Psoas muscle (tissue), 8 donors: ENCODE measurements around the gene ZNF414. TPM values are rescaled to one million over a fixed set of nuclear protein-coding genes. Genes with fewer than 3 reads are reported as not detected.

Source experiments
- ATAC-seq, 4 donors: fragments of 200-7000 bp; cut with Tn5 transposase; one replicate each; pipeline ENCODE4 v1.9.1; 2020; ENCODE audit warnings: moderate library complexity in 3 of 4, mild to moderate bottlenecking in 2 of 4
- DNase-seq, 2 donors: peaks; one replicate each; pipeline ENCODE4 v3.0.0-alpha.2; 2020
- H3K27ac ChIP-seq: fragments of 200-600 bp; one replicate; pipeline ENCODE4 v1.8.0; 2022
- H3K27me3 ChIP-seq, 3 donors: fragments of 200-600 bp in 1 of 3; one replicate each; pipeline versions ENCODE4 v1.6.1 to v1.8.0; 2013 to 2022; ENCODE audit warnings: low read length in 2 of 3, mild to moderate bottlenecking in 2 of 3, moderate library complexity in 1 of 3; ENCODE audit not compliant: insufficient read depth in 3 of 3
- H3K36me3 ChIP-seq, 2 donors: fragments of 200-600 bp in 1 of 2; one replicate each; pipeline versions ENCODE4 v1.6.1 to v1.8.0; 2013 to 2022; ENCODE audit warnings: low read depth in 1 of 2, mild to moderate bottlenecking in 1 of 2, moderate library complexity in 1 of 2; ENCODE audit not compliant: insufficient read depth in 1 of 2
- H3K4me1 ChIP-seq: fragments of 200-600 bp; one replicate; pipeline ENCODE4 v1.8.0; 2022
- H3K4me3 ChIP-seq: fragments of 200-600 bp; one replicate; pipeline ENCODE4 v1.8.0; 2022; ENCODE audit warnings: mild to moderate bottlenecking
- H3K9me3 ChIP-seq: fragments of 200-600 bp; one replicate; pipeline ENCODE4 v1.8.0; 2022
- CTCF ChIP-seq: fragments of 200-600 bp; IDR thresholded peaks from one replicate; pipeline ENCODE4 v1.8.0; 2022; ENCODE audit warnings: antibody characterized with exemption
- WGBS, 3 donors: extraction: QIAGEN DNeasy Blood & Tissue Kit; methylation state at CpG; one replicate each; pipeline versions ENCODE4 v1.1.6 to v1.1.7; 2013; 5-methylcytosine and 5-hydroxymethylcytosine counted together
- intact Hi-C, 2 donors: fragments of 100-400 bp; cut with DNase I; formaldehyde crosslinking; loops; one replicate each; pipeline versions ENCODE4 v1.11.0 to v1.14.2; 2022
- polyA plus RNA-seq, 3 donors: library from polyadenylated mRNA; stranded (reverse); fragments of 200-250 nt; gene quantifications; one replicate each; pipeline ENCODE4 v1.2.3, GENCODE V29; 2013
- total RNA-seq, 4 donors: library from RNA; stranded (reverse); fragmentation: NEBNext Ultra II Directional in 2 of 4; extraction: Animal tissue kit (Norgen Biotek cat#: 25700) in 2 of 4; gene quantifications; one replicate each; pipeline versions ENCODE4 v1.2.1 to v1.2.4, GENCODE V29; 2021 to 2023
- donor health status: healthy with polysubstance abuse.
- donor health status: DM: no; HTN: no; CAD: no; lungs with moderate emphysema.
- donor health status: Bipolar disorder and iron deficiency.
- donor health status: healthy.
- donor health status: DM: yes; HTN: yes; CAD: no.
- donor health status: DM: no; HTN: no; CAD: no.
- donor health status: DM: no; HTN: no; CAD: no.
- donor health status: DM: yes; HTN: yes; CAD: no.

The ZNF414 gene
- total and polyA plus RNA-seq, 7 donors = 10.4 to 21.6 (median 17.8) TPM

GRCh38 chr19:8513036-8513686 is 806 bp downstream of the ZNF414 start:
- no peaks in the 10 kb centered on the region for H3K27me3 ChIP-seq
- intact Hi-C loops = no loop called here
- H3K27ac ChIP-seq = peak overlapping the region; percentile 99
- 34 to 40% (median 38%) methylated on average over 17 to 19 of the region's 19 CpGs for WGBS, 3 donors
- H3K9me3 ChIP-seq = no peaks in the 10 kb centered on the region
- ATAC-seq (no peak), DNase-seq (no peak)
- peaks cover 0 to 12% of the 10 kb centered on the region in 2 donors for H3K36me3 ChIP-seq
- peaks cover 15% of the 10 kb centered on the region for H3K4me1 ChIP-seq
- peak overlapping the region; percentile 86 for H3K4me3 ChIP-seq
- TF ChIP-seq CTCF = no peak

GRCh38 chr19:8512115-8512967 is 1.6 kb downstream of the ZNF414 start:
- Histone ChIP-seq H3K36me3 (peaks cover 0 to 12% of the 10 kb centered on the region in 2 donors), H3K27ac (peak overlapping the region; percentile 99), H3K4me3 (peak overlapping the region; percentile 86), H3K9me3 (no peaks in the 10 kb centered on the region), H3K4me1 (peaks cover 15% of the 10 kb centered on the region), H3K27me3 (no peaks in the 10 kb centered on the region)
- WGBS, 3 donors = 77 to 80% (median 79%) methylated on average over 22 of the region's 22 CpGs
- DNase-seq = no peak
- intact Hi-C loops = no loop called here
- no peak for TF ChIP-seq CTCF
- ATAC-seq = no peak

- no peak for TF ChIP-seq CTCF
- H3K27me3 ChIP-seq = no peaks in the 10 kb centered on the region
- peaks cover 15% of the 10 kb centered on the region for H3K4me1 ChIP-seq
- H3K36me3 ChIP-seq = peaks cover 0 to 12% of the 10 kb centered on the region in 2 donors
- H3K9me3 ChIP-seq = no peaks in the 10 kb centered on the region
- no peak for ATAC-seq
- DNase-seq = no peak
- 69 to 80% (median 76%) methylated on average over 31 to 45 of the region's 45 CpGs for WGBS, 3 donors
- intact Hi-C loops = no loop called here
- no peak overlapping the region for H3K4me3 ChIP-seq
- H3K27ac ChIP-seq = no peak overlapping the region
Measured at GRCh38 chr19:8511573-8512101, 2.3 kb downstream of the ZNF414 start.

- DNase-seq (no peak), ATAC-seq (no peak)
- Histone ChIP-seq H3K36me3 (peaks cover 0 to 12% of the 10 kb centered on the region in 2 donors), H3K4me1 (peaks cover 24% of the 10 kb centered on the region), H3K4me3 (no peak overlapping the region), H3K27me3 (no peaks in the 10 kb centered on the region), H3K27ac (no peak overlapping the region), H3K9me3 (no peaks in the 10 kb centered on the region)
- TF ChIP-seq CTCF = no peak
- intact Hi-C loops = no loop called here
- 79 to 80% (median 79%) methylated on average over 21 to 52 of the region's 52 CpGs for WGBS, 3 donors
Measured at GRCh38 chr19:8510589-8511115, 3.3 kb downstream of the ZNF414 start.
